OCI-LY1 (cell line): ENCODE results near the gene TMPRSS13.
"Not testable (repeated sequence)": the region's sequence is repeated elsewhere in the genome, so short reads cannot be mapped to it uniquely, and the experiment has no call there.

Experiments used
- H2AFZ ChIP-seq: fragments of 200-600 bp; sonication (generic), shearing (Covaris generic); 2 replicates; pipeline ENCODE4 v1.6.0; 2014; ENCODE audit warnings: antibody characterized with exemption, mild to moderate bottlenecking, low read length
- H3F3A ChIP-seq: fragments of 200-600 bp; sonication (generic), shearing (Covaris generic); 2 replicates; pipeline ENCODE4 v1.6.0; 2014; ENCODE audit warnings: mild to moderate bottlenecking, antibody characterized with exemption, low read length, moderate library complexity; ENCODE audit not compliant: insufficient read depth
- H3K27ac ChIP-seq: fragments of 200-600 bp; sonication (generic); 2 replicates; pipeline ENCODE4 v1.5.1; 2014; ENCODE audit warnings: low read length, mixed run types, mild to moderate bottlenecking, low read depth; ENCODE audit not compliant: poor library complexity, severe bottlenecking
- H3K27me3 ChIP-seq: fragments of 200-600 bp; sonication (generic); 2 replicates; pipeline ENCODE4 v1.6.0; 2014; ENCODE audit warnings: antibody characterized with exemption, mild to moderate bottlenecking, low read length, moderate library complexity; ENCODE audit not compliant: insufficient read depth
- H3K36me3 ChIP-seq: fragments of 200-600 bp; sonication (generic); 2 replicates; pipeline ENCODE4 v1.6.1; 2014; ENCODE audit warnings: mild to moderate bottlenecking, antibody characterized with exemption, low read length, moderate library complexity, mixed read lengths; ENCODE audit not compliant: insufficient read depth
- H3K4me1 ChIP-seq: fragments of 200-600 bp; sonication (generic); 2 replicates; pipeline ENCODE4 v1.5.1; 2014; ENCODE audit warnings: mild to moderate bottlenecking, low read length, moderate library complexity; ENCODE audit not compliant: insufficient read depth, severe bottlenecking
- H3K4me2 ChIP-seq: fragments of 200-600 bp; sonication (generic), shearing (Covaris generic); 2 replicates; pipeline ENCODE4 v1.6.1; 2014; ENCODE audit warnings: low read length
- H3K4me3 ChIP-seq: fragments of 200-600 bp; sonication (generic); 2 replicates; pipeline ENCODE4 v1.5.1; 2014; ENCODE audit warnings: low read length, low read depth, mild to moderate bottlenecking, mixed read lengths; ENCODE audit not compliant: poor library complexity, severe bottlenecking
- H3K79me2 ChIP-seq: fragments of 200-600 bp; shearing (Covaris generic); 2 replicates; pipeline ENCODE4 v1.6.1; 2016; ENCODE audit warnings: mixed run types, low read length, mixed read lengths; ENCODE audit not compliant: insufficient read depth
- H3K9ac ChIP-seq: fragments of 200-600 bp; sonication (generic), shearing (Covaris generic); 2 replicates; pipeline ENCODE4 v1.6.1; 2014; ENCODE audit warnings: mild to moderate bottlenecking, low read length, mixed read lengths
- H3K9me2 ChIP-seq: fragments of 200-600 bp; sonication (generic), shearing (Covaris generic); 2 replicates; pipeline ENCODE4 v1.6.1; 2014; ENCODE audit warnings: low read depth, mild to moderate bottlenecking, low read length, mixed read lengths
- H3K9me3 ChIP-seq: fragments of 200-600 bp; shearing (Covaris generic); 2 replicates; pipeline ENCODE4 v1.6.1; 2014; ENCODE audit warnings: low read length, mixed read lengths
- H4K20me1 ChIP-seq: fragments of 200-600 bp; sonication (generic), shearing (Covaris generic); 2 replicates; pipeline ENCODE4 v1.6.0; 2016; ENCODE audit warnings: mild to moderate bottlenecking, low read length; ENCODE audit not compliant: insufficient read depth
- EZH2 ChIP-seq: fragments of 200-600 bp; sonication (generic), shearing (Covaris generic); IDR thresholded peaks from 2 replicates; pipeline ENCODE4 v1.8.0; 2017; ENCODE audit warnings: borderline replicate concordance, mixed run types, mild to moderate bottlenecking, antibody characterized with exemption, low read length, moderate library complexity, mixed read lengths
- TF ChIP-seq, protein P1 (sequence below): fragments of 200-600 bp; sonication (generic), shearing (Covaris generic); IDR thresholded peaks from 2 replicates; pipeline ENCODE4 v1.5.1; 2017; ENCODE audit warnings: mild to moderate bottlenecking, antibody characterized with exemption, low read length, moderate library complexity, mixed read lengths

The TMPRSS13 gene

DNA sequence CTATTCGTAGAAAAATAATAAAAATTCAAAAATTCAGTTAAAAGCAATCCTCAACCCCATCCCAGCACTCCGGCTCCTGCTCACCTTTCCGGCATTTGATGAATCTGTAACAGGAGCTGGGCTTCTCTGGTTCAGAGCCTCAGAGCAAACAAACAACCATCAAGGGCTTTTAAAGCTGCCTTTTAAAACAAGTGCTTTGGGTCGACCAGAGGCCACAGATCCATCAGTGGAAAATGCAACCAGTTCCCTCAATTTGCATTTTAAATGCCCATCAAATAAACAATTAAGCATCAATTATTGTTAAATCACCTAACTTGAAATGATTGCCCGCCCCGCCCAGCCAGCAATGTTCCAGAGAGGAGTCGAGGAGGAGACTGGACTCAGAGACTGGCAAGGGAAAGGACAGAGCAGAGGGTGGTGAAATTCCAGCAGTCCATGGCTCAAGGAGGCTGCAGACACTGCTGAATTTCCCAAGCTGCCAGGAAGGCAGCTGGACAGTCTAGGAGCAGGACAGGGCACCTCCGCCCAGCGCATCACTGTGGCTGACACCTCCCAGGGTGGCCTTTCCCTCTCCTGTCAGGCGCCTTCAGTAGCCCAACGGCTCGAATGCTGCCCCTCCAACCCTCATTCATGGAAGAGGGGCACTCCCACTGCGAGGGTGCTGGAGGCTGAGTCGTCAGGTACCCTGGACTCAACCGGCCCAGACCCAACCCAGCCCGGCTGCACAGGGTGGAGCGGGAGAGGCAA lies 60.2 kb downstream of the TMPRSS13 start:
- TF ChIP-seq, protein P1, sequence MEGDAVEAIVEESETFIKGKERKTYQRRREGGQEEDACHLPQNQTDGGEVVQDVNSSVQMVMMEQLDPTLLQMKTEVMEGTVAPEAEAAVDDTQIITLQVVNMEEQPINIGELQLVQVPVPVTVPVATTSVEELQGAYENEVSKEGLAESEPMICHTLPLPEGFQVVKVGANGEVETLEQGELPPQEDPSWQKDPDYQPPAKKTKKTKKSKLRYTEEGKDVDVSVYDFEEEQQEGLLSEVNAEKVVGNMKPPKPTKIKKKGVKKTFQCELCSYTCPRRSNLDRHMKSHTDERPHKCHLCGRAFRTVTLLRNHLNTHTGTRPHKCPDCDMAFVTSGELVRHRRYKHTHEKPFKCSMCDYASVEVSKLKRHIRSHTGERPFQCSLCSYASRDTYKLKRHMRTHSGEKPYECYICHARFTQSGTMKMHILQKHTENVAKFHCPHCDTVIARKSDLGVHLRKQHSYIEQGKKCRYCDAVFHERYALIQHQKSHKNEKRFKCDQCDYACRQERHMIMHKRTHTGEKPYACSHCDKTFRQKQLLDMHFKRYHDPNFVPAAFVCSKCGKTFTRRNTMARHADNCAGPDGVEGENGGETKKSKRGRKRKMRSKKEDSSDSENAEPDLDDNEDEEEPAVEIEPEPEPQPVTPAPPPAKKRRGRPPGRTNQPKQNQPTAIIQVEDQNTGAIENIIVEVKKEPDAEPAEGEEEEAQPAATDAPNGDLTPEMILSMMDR, result no peak
- no peak for TF ChIP-seq EZH2
- Histone ChIP-seq H2AFZ (no peak overlapping the region), H3F3A (no peaks in the 10 kb centered on the region), H3K4me2 (no peak overlapping the region), H3K4me3 (no peak overlapping the region), H3K27me3 (0 out of 2 replicates have a peak, but pooled peaks cover 6% of the 10 kb centered on the region), H3K27ac (no peak overlapping the region), H3K4me1 (no peaks in the 10 kb centered on the region), H3K79me2 (no peaks in the 10 kb centered on the region), H4K20me1 (no peaks in the 10 kb centered on the region), H3K36me3 (no peaks in the 10 kb centered on the region), H3K9ac (no peak overlapping the region), H3K9me3 (no peaks in the 10 kb centered on the region), H3K9me2 (no peaks in the 10 kb centered on the region)

DNA sequence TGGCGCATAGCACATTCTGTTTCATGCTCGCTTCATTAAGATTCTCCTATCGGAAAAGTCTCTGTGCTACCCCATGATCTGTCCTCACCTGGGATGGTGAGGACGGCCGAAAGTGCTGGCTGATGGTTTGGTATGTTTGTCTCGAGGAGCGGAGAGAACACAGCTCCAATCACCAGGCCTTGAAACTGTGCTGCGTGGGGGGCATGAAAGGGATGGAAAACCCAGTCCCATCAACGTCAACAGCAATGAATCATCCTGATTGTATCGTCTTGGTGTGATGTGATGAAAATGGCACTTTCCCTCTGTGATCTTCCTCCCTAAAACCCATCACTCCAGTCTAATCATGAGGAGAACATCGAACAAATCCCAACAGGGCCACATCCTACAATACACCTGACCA lies 61.1 kb downstream of the TMPRSS13 start:
- Histone ChIP-seq H4K20me1 (no peaks in the 10 kb centered on the region), H3F3A (no peaks in the 10 kb centered on the region), H3K27me3 (0 out of 2 replicates have a peak, but pooled peaks cover 6% of the 10 kb centered on the region), H3K27ac (no peak overlapping the region), H3K36me3 (no peaks in the 10 kb centered on the region), H3K4me2 (no peak overlapping the region), H3K9me2 (no peaks in the 10 kb centered on the region), H3K9me3 (no peaks in the 10 kb centered on the region), H3K4me3 (no peak overlapping the region), H3K4me1 (no peaks in the 10 kb centered on the region), H3K9ac (no peak overlapping the region), H2AFZ (no peak overlapping the region), H3K79me2 (no peaks in the 10 kb centered on the region)
- TF ChIP-seq, protein P1, result no peak
- TF ChIP-seq EZH2, result no peak

DNA sequence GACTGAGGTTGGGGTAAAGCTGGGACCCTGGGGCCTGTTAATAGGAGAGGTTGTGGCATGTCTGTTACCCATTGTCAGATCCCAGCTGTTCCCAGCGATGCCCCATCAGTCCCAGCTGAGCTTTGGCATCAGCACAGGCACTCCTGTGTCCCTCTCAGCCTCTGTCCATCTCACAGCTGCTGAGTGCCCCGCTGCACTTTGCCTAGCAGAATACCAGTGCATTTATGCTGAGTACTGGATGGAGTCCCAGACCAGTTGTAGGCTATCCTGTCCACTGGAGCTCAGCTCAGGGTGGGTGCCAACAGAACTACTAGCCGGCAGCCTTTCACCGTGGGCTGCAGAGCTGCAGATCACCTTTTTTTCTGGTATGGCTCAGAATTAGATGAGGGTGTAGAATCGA lies 62.7 kb downstream of the TMPRSS13 start:
- TF ChIP-seq, protein P1, result no peak
- TF ChIP-seq EZH2, result no peak
- Histone ChIP-seq H3K4me1 (no peaks in the 10 kb centered on the region), H3K27ac (no peak overlapping the region)

DNA sequence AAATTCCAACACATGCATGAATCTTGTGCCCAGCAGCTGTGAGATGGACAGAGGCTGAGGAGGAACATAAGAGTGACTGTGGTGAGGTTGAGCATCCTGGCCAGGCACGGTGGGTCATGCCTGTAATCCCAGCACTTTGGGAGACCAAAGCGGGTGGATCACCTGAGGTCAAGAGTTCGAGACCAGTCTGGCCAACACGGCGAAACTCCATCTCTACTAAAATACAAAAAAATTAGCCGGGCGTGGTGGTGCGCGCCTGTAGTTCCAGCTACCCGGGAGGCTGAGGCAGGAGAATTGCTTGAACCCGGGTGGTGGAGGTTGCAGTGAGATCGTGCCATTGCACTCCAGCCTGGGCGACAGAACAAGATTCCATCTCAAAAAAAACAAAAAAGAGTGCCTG lies 63.7 kb downstream of the TMPRSS13 start:
- not testable (repeated sequence) for H3K36me3 ChIP-seq, H3K27ac ChIP-seq, H3K27me3 ChIP-seq, H2AFZ ChIP-seq, H3K9me2 ChIP-seq, H3K4me1 ChIP-seq, H4K20me1 ChIP-seq, H3K9me3 ChIP-seq, H3F3A ChIP-seq, H3K79me2 ChIP-seq, H3K4me3 ChIP-seq, H3K4me2 ChIP-seq, H3K9ac ChIP-seq

More for the DNA sequence above, 62.7 kb downstream of the TMPRSS13 start:
- H3K9me2 ChIP-seq, result no peaks in the 10 kb centered on the region
- H3K79me2 ChIP-seq, result no peaks in the 10 kb centered on the region
- H3K4me2 ChIP-seq, result no peak overlapping the region
- no peaks in the 10 kb centered on the region for H3F3A ChIP-seq
- no peaks in the 10 kb centered on the region for H3K9me3 ChIP-seq
- 0 out of 2 replicates have a peak, but pooled peaks cover under 1% of the 10 kb centered on the region for H3K27me3 ChIP-seq
- H3K9ac ChIP-seq, result no peak overlapping the region
- no peaks in the 10 kb centered on the region for H4K20me1 ChIP-seq
- no peak overlapping the region for H3K4me3 ChIP-seq
- H3K36me3 ChIP-seq, result no peaks in the 10 kb centered on the region
- no peak overlapping the region for H2AFZ ChIP-seq
